ENCODE results near the gene DOCK2. TPM values are rescaled to one million over a fixed set of nuclear protein-coding genes. Genes with fewer than 3 reads are reported as not detected.

DOCK2 gene
- polyA plus RNA-seq, 1 of the 3 experiments (the other 2 are of a cell fraction): 3.8 TPM

- TF ChIP-seq CTCF (IDR thresholded peaks at IDR 0.05) (no peak), TEAD4 (IDR thresholded peaks at IDR 0.05; ENCODE audit: borderline replicate concordance, insufficient read depth) (no peak)
- Histone ChIP-seq H3K4me1 (ENCODE audit: control insufficient read depth in 1 of 2, insufficient read depth in 2 of 2, low read depth in 1 of 2, low read length in 1 of 2) (peaks cover 15 to 25% of the 10 kb centered on the region in 2 experiments), H3K27me3 (ENCODE audit: insufficient read depth) (no peaks in the 10 kb centered on the region), H3K9me2 (no peaks in the 10 kb centered on the region), H3F3A (replicated peaks; ENCODE audit: insufficient read depth) (no peaks in the 10 kb centered on the region), H3K79me2 (ENCODE audit: insufficient read depth) (no peaks in the 10 kb centered on the region), H3K9me3 (no peaks in the 10 kb centered on the region), H4K20me1 (ENCODE audit: insufficient read depth) (no peaks in the 10 kb centered on the region), H3K4me3 (ENCODE audit: low read depth in 2 of 2, low read length in 1 of 2) (no peak overlapping the region), H3K36me3 (replicated peaks in 1 of 2; ENCODE audit: control insufficient read depth in 1 of 2, insufficient read depth in 2 of 2, low read length in 1 of 2) (no peaks in the 10 kb centered on the region), H3K9ac (no peak overlapping the region), H3K27ac (ENCODE audit: low read depth in 2 of 2, low read length in 1 of 2) (no peak overlapping the region), H3K4me2 (no peak overlapping the region), H2AFZ (ENCODE audit: low read depth) (no peak overlapping the region)
- POLR2A ChIA-PET: no interaction called here
- no peak for DNase-seq
- CTCF ChIA-PET: interaction anchor here (1.6 to 2.7 kb wide), 3 partner anchors 10 to 212 kb away, joined by 3 to 12 read pairs (median 4); partner anchors contain the start of gene INSYN2B
- no CpG with 5 or more reads among the region's 1 CpG for WGBS (ENCODE audit: low lambda C conversion rate)
These were observed 131.3 kb downstream of the DOCK2 start for GRCh38 chr5:169768416-169768815.

GRCh38 chr5:169770109-169770508 is 133.0 kb downstream of the DOCK2 start:
- Histone ChIP-seq H3F3A (replicated peaks; ENCODE audit: insufficient read depth) (no peaks in the 10 kb centered on the region), H3K27ac (ENCODE audit: low read depth in 2 of 2, low read length in 1 of 2) (no peak overlapping the region), H3K4me2 (no peak overlapping the region), H3K4me3 (ENCODE audit: low read depth in 2 of 2, low read length in 1 of 2) (no peak overlapping the region), H3K27me3 (ENCODE audit: insufficient read depth) (no peaks in the 10 kb centered on the region), H3K36me3 (replicated peaks in 1 of 2; ENCODE audit: control insufficient read depth in 1 of 2, insufficient read depth in 2 of 2, low read length in 1 of 2) (no peaks in the 10 kb centered on the region), H2AFZ (ENCODE audit: low read depth) (no peak overlapping the region), H3K79me2 (ENCODE audit: insufficient read depth) (no peaks in the 10 kb centered on the region), H3K4me1 (ENCODE audit: control insufficient read depth in 1 of 2, insufficient read depth in 2 of 2, low read depth in 1 of 2, low read length in 1 of 2) (peaks cover 7 to 19% of the 10 kb centered on the region in 2 experiments; a peak in 3 of 4 replicates), H3K9me3 (no peaks in the 10 kb centered on the region), H4K20me1 (ENCODE audit: insufficient read depth) (no peaks in the 10 kb centered on the region), H3K9ac (no peak overlapping the region), H3K9me2 (no peaks in the 10 kb centered on the region)
- DNase-seq: no peak
- 83% methylated on average over 1 of the region's 1 CpG for WGBS (ENCODE audit: low lambda C conversion rate)
- ChIA-PET CTCF (interaction anchor here (1.8 to 2.7 kb wide), 2 partner anchors 9 to 210 kb away, joined by 4 to 12 read pairs; partner anchors contain the start of gene INSYN2B), POLR2A (no interaction called here)
- TF ChIP-seq EZH2phosphoT487 (IDR thresholded peaks at IDR 0.05; ENCODE audit: borderline replicate concordance, low read depth) (no peak), SMC3 (IDR thresholded peaks at IDR 0.05; ENCODE audit: low read depth, low read length) (no peak), ELF1 (IDR thresholded peaks at IDR 0.05) (no peak), FOXM1 (IDR thresholded peaks at IDR 0.05; ENCODE audit: low read depth) (no peak), TEAD4 (IDR thresholded peaks at IDR 0.05; ENCODE audit: borderline replicate concordance, insufficient read depth) (no peak), CHD2 (IDR thresholded peaks at IDR 0.05; ENCODE audit: low read length, partially characterized antibody) (no peak), SIN3A (IDR thresholded peaks at IDR 0.05; ENCODE audit: borderline replicate concordance, low read depth, low read length) (no peak), USF2 (IDR thresholded peaks at IDR 0.05; ENCODE audit: borderline replicate concordance, low read depth, low read length) (no peak), FOSL2 (IDR thresholded peaks at IDR 0.05; ENCODE audit: borderline replicate concordance, low read depth) (no peak), NRF1 (IDR thresholded peaks at IDR 0.05; ENCODE audit: low read depth, low read length) (no peak), RAD21 (IDR thresholded peaks at IDR 0.05; ENCODE audit: low read length) (no peak)
- TF ChIP-seq, protein P1, sequence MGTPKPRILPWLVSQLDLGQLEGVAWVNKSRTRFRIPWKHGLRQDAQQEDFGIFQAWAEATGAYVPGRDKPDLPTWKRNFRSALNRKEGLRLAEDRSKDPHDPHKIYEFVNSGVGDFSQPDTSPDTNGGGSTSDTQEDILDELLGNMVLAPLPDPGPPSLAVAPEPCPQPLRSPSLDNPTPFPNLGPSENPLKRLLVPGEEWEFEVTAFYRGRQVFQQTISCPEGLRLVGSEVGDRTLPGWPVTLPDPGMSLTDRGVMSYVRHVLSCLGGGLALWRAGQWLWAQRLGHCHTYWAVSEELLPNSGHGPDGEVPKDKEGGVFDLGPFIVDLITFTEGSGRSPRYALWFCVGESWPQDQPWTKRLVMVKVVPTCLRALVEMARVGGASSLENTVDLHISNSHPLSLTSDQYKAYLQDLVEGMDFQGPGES (IDR thresholded peaks at IDR 0.05; ENCODE audit: low read depth, low read length): no peak

Data from SK-N-SH (cell line).